GM18861 (cell line): ENCODE results near the gene HOXC12.

Experiments used
- ATAC-seq: cut with Tn5 transposase; IDR thresholded peaks from one replicate; pipeline ENCODE4 v1.9.1; 2021; ENCODE audit not compliant: unreplicated experiment

Gene HOXC12

GRCh38 chr12:53982648-53983567 lies 28.2 kb downstream of the HOXC12 start:
- no peak for ATAC-seq

- no peak for ATAC-seq
Observed at GRCh38 chr12:53983568-53983949, 28.9 kb downstream of the HOXC12 start.

- ATAC-seq: no peak
Observed at GRCh38 chr12:53983950-53984572, 29.4 kb downstream of the HOXC12 start.

GRCh38 chr12:53984901-53985691 lies 30.4 kb downstream of the HOXC12 start, which contains the start of gene HOXC10:
Gene HOXC10, plus strand, starts transcription at chr12:53985146. Its CDS starts 114 bp downstream, at chr12:53985260.
- ATAC-seq: no peak

GRCh38 chr12:53985692-53985993 lies 30.9 kb downstream of the HOXC12 start:
- no peak for ATAC-seq

- ATAC-seq: no peak
Observed at GRCh38 chr12:53985994-53986685, 31.4 kb downstream of the HOXC12 start.

- ATAC-seq: no peak
Observed at GRCh38 chr12:53986686-53987483, 32.2 kb downstream of the HOXC12 start.

GRCh38 chr12:53987787-53988230 lies 33.1 kb downstream of the HOXC12 start:
- ATAC-seq: no peak

GRCh38 chr12:53988541-53989226 lies 34.0 kb downstream of the HOXC12 start:
- ATAC-seq: no peak

GRCh38 chr12:53989227-53990113 lies 34.8 kb downstream of the HOXC12 start:
- ATAC-seq: no peak

GRCh38 chr12:53990311-53991076 lies 35.8 kb downstream of the HOXC12 start:
- no peak for ATAC-seq

GRCh38 chr12:53991077-53991460 lies 36.4 kb downstream of the HOXC12 start:
- ATAC-seq: no peak

GRCh38 chr12:53992377-53992889 lies 37.7 kb downstream of the HOXC12 start:
- no peak for ATAC-seq

GRCh38 chr12:53993162-53994008 lies 38.7 kb downstream of the HOXC12 start:
- no peak for ATAC-seq

GRCh38 chr12:53994009-53994263 lies 39.2 kb downstream of the HOXC12 start:
- ATAC-seq: no peak

GRCh38 chr12:53994264-53995001 lies 39.7 kb downstream of the HOXC12 start:
- no peak for ATAC-seq
